MCF 10A (cell line): Measurements from ENCODE around the gene OR1K1. TPM values are rescaled to one million over a fixed set of nuclear protein-coding genes. Genes with fewer than 3 reads are reported as not detected.
A peak's percentile ranks its signal among the peaks of the same experiment; 100 is the strongest.
"Not testable (repeated sequence)": the region's sequence is repeated elsewhere in the genome, so short reads cannot be mapped to it uniquely, and the experiment has no call there.

Experiments used
- BruUV-seq: library from RNA; stranded (reverse); fragments of 400-500 nt; replicated peaks from 2 replicates; lab custom pipeline; 2021; lab: Mats Ljungman, UMichigan
- CTCF ChIA-PET: fragments of 300-600 bp; sonication (Branson Sonifier 250); formaldehyde crosslinking; extraction: SDS; loops from one replicate; lab custom pipeline; 2021; ENCODE audit warnings: antibody characterized with exemption, inconsistent platforms; lab: Yijun Ruan, JAX
- POLR2A ChIA-PET: fragments of 300-600, 350-650 bp; sonication (Branson Sonifier 250); formaldehyde crosslinking; extraction: SDS; loops from one replicate; lab custom pipeline; 2020; ENCODE audit warnings: antibody characterized with exemption, inconsistent platforms; lab: Yijun Ruan, JAX
- DNase-seq: peaks from one replicate; pipeline ENCODE4 v3.0.0-alpha.2; 2018; ENCODE audit not compliant: unreplicated experiment
- H3K27ac Mint-ChIP-seq: one replicate; pipeline ENCODE4 v1.8.0; 2022; ENCODE audit warnings: mild to moderate bottlenecking, low read depth, mixed read lengths; ENCODE audit not compliant: unreplicated experiment
- H3K27me3 Mint-ChIP-seq: one replicate; pipeline ENCODE4 v1.8.0; 2022; ENCODE audit warnings: mixed read lengths; ENCODE audit not compliant: insufficient read depth, unreplicated experiment
- H3K36me3 Mint-ChIP-seq: one replicate; pipeline ENCODE4 v1.8.0; 2022; ENCODE audit warnings: mild to moderate bottlenecking, moderate library complexity, mixed read lengths; ENCODE audit not compliant: insufficient read depth, unreplicated experiment
- H3K4me1 Mint-ChIP-seq: one replicate; pipeline ENCODE4 v1.8.0; 2022; ENCODE audit warnings: mixed read lengths; ENCODE audit not compliant: insufficient read depth, unreplicated experiment
- H3K4me3 Mint-ChIP-seq: one replicate; pipeline ENCODE4 v1.8.0; 2022; ENCODE audit warnings: mild to moderate bottlenecking, moderate library complexity, mixed read lengths; ENCODE audit not compliant: unreplicated experiment
- H3K9me3 Mint-ChIP-seq: one replicate; pipeline ENCODE4 v1.8.0; 2022; ENCODE audit warnings: mixed read lengths; ENCODE audit not compliant: unreplicated experiment
- intact Hi-C: fragments of 100-400 bp; cut with micrococcal nuclease; formaldehyde crosslinking; loops from 2 replicates; pipeline ENCODE4 v1.14.1; 2022
- total RNA-seq: library from RNA; stranded (reverse); gene quantifications from 2 replicates; pipeline ENCODE4 v1.2.3, GENCODE V29; 2022
- TF ChIP-seq, protein P1 (sequence below): fragments of 200-600 bp; IDR thresholded peaks from one replicate; pipeline ENCODE4 v1.8.0; 2022; ENCODE audit warnings: antibody characterized with exemption, mild to moderate bottlenecking; ENCODE audit not compliant: unreplicated experiment

Gene OR1K1
- total RNA-seq, 1 experiment from 2014 or later = not detected

DNA sequence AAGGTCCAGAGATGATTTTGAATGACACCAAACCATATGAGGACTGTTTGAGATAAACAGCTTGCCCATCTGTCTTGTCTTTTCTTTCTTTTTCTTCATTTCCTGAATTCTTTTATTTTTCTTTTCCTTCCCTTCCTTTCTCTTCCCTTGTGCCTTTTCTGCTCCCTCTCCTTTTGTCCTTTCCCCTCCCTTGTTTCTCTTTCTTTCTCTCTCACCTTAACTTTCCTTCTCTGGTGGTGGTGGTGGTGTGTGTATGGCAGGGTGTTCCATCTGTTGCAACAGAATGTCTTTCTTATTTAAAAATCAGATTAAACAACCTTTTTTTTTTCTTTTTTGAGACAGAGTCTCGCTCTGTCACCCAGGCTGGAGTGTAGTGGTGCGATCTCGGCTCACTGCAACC, 32.3 kb downstream of the OR1K1 start:
- no TSS peak for BruUV-seq
- no peak for DNase-seq
- Mint-ChIP-seq H3K36me3 (peaks cover 4% of the 10 kb centered on the region), H3K9me3 (no peaks in the 10 kb centered on the region), H3K4me3 (no peak overlapping the region), H3K27me3 (no peaks in the 10 kb centered on the region), H3K4me1 (peaks cover 2% of the 10 kb centered on the region), H3K27ac (peak overlapping the region; percentile 39)
- ChIA-PET CTCF (interaction anchor here (0.6 kb wide), 1 partner anchor 35 kb away, joined by 3 read pairs; no protein-coding TSS in a partner anchor), POLR2A (no interaction called here)
- TF ChIP-seq, protein P1, sequence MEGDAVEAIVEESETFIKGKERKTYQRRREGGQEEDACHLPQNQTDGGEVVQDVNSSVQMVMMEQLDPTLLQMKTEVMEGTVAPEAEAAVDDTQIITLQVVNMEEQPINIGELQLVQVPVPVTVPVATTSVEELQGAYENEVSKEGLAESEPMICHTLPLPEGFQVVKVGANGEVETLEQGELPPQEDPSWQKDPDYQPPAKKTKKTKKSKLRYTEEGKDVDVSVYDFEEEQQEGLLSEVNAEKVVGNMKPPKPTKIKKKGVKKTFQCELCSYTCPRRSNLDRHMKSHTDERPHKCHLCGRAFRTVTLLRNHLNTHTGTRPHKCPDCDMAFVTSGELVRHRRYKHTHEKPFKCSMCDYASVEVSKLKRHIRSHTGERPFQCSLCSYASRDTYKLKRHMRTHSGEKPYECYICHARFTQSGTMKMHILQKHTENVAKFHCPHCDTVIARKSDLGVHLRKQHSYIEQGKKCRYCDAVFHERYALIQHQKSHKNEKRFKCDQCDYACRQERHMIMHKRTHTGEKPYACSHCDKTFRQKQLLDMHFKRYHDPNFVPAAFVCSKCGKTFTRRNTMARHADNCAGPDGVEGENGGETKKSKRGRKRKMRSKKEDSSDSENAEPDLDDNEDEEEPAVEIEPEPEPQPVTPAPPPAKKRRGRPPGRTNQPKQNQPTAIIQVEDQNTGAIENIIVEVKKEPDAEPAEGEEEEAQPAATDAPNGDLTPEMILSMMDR = no peak
- intact Hi-C loops = no loop called here

DNA sequence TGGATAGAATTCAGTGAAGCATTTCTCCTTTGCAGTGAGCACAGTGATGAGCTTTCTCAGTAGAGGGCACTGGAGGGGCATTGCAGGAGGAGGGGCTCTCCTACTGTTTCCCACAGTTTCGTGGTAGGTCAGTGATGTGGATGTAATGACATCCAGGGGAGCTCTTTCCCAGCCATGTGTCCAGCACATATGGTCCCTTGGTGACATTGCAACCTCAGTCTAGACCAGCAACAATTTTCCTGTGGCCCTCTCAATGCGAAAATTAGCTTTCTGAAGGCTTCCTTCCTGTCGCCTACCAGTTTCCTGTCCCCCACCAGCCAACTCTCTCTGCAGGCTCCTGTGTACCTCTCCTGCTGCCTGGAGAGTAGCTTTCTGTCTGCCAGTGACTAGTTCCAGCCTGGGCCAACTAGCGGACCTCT, 35.4 kb downstream of the OR1K1 start:
- no peaks in the 10 kb centered on the region for H3K4me1 Mint-ChIP-seq
- CTCF ChIA-PET = interaction anchor here (1.0 to 1.9 kb wide), 2 partner anchors 156 to 736 kb away, joined by 3 to 5 read pairs; no protein-coding TSS in a partner anchor
- DNase-seq = no peak

DNA sequence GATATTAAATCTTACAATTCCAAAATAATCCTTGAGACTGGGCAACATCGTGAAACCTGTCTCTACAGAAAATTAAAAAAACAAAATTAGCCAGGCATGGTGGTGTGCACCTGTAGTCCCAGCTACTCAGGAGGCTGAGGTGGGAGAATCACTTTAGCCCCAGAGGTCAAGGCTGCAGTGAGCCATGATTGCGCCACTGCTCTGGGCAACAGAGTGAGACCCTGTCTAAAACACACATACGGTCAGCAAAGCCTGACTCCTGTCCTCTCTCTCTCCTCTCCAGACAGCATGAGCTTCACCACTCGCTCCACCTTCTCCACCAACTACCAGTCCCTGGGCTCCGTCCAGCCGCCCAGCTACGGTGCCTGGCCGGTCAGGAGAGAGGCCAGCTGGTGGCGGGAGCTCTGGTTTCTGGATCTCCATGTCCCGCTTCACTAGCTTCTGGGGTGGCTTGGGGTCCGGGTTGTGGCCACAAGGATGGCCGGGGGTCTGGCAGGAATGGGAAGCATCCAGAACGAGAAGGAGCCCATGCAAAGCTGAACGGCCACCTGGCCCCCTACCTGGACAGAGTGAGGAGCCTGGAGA, 37.4 kb downstream of the OR1K1 start:
- DNase-seq = no peak
- intact Hi-C loops = no loop called here
- POLR2A ChIA-PET = interaction anchor here (1.0 kb wide), 1 partner anchor 9 kb away, joined by 4 read pairs; the partner anchor contains the start of gene PDCL
- no peaks in the 10 kb centered on the region for H3K36me3 Mint-ChIP-seq
- CTCF ChIA-PET = interaction anchor here (0.7 kb wide), 1 partner anchor 739 kb away, joined by 3 read pairs; no protein-coding TSS in a partner anchor
- H3K4me3 Mint-ChIP-seq = no peak overlapping the region
- no peak overlapping the region for H3K27ac Mint-ChIP-seq
- TF ChIP-seq, protein P1 = no peak
- no TSS peak for BruUV-seq
- H3K27me3 Mint-ChIP-seq = peaks cover 11% of the 10 kb centered on the region
- peaks cover 9% of the 10 kb centered on the region for H3K9me3 Mint-ChIP-seq
- no peaks in the 10 kb centered on the region for H3K4me1 Mint-ChIP-seq

More for the DNA sequence above, 35.4 kb downstream of the OR1K1 start:
- Mint-ChIP-seq H3K27ac (no peak overlapping the region), H3K9me3 (peaks cover 9% of the 10 kb centered on the region), H3K4me3 (no peak overlapping the region), H3K27me3 (peaks cover 9% of the 10 kb centered on the region), H3K36me3 (no peaks in the 10 kb centered on the region)
- POLR2A ChIA-PET = no interaction called here
- no TSS peak for BruUV-seq
- TF ChIP-seq, protein P1 = no peak
- intact Hi-C loops = no loop called here

DNA sequence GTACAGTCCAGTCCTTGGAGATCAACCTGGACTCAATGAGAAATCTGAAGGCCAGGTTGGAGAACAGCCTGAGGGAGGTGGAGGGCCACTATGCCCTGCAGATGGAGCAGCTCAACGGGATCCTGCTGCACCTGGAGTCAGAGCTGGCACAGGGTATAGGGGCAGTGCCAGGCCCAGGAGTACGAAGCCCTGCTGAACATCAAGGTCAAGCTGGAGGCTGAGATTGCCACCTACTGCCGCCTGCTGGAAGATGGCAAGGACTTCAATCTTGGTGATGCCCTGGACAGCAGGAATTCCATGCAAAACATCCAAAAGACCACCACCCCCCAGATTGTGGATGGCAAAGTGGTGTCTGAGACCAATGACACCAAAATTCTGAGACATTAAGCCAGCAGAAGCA, 38.5 kb downstream of the OR1K1 start:
- H3K9me3 Mint-ChIP-seq, POLR2A ChIA-PET, H3K4me3 Mint-ChIP-seq, H3K27ac Mint-ChIP-seq, intact Hi-C loops, H3K36me3 Mint-ChIP-seq, CTCF ChIA-PET, H3K4me1 Mint-ChIP-seq, BruUV-seq: not testable (repeated sequence)
- peak; percentile 9 for DNase-seq
- H3K27me3 Mint-ChIP-seq = peaks cover 11% of the 10 kb centered on the region
